ENCODE data around the gene WDR54. TPM values are rescaled to one million over a fixed set of nuclear protein-coding genes. Genes with fewer than 3 reads are reported as not detected.
A peak's percentile ranks its signal among the peaks of the same experiment; 100 is the strongest.

The WDR54 gene
- total RNA-seq, 1 experiment from 2014 or later = 54.9 TPM

- no peak for ATAC-seq
- intact Hi-C loops (cut with micrococcal nuclease) = no loop called here
- Histone ChIP-seq H3K4me2 (ENCODE audit: low read length) (peak overlapping the region; percentile 61), H3K9ac (ENCODE audit: low read length) (no peak overlapping the region; the same call in 1 of the 2 replicates), H3K27me3 (ENCODE audit: insufficient read depth, low read length) (no peaks in the 10 kb centered on the region), H3K4me3 (replicated peaks in 1 of 2; ENCODE audit: low read depth in 1 of 2, low read length in 2 of 2) (no peak overlapping the region), H4K20me1 (ENCODE audit: insufficient read depth) (no peaks in the 10 kb centered on the region; the same call in 1 of the 2 replicates), H3K27ac (ENCODE audit: low read depth, low read length) (no peak overlapping the region), H3K9me2 (ENCODE audit: insufficient read depth) (no peaks in the 10 kb centered on the region), H3K4me1 (ENCODE audit: control insufficient read depth in 1 of 2, insufficient read depth in 2 of 2, low read length in 2 of 2) (peaks cover 25 to 38% of the 10 kb centered on the region in 2 experiments), H3K36me3 (ENCODE audit: control insufficient read depth in 1 of 2, insufficient read depth in 2 of 2, low read length in 2 of 2) (no peaks in the 10 kb centered on the region), H3K9me3 (ENCODE audit: control insufficient read depth in 1 of 2, insufficient read depth in 1 of 2, low read depth in 1 of 2, low read length in 2 of 2) (no peaks in the 10 kb centered on the region), H2AFZ (ENCODE audit: low read depth, low read length, poor library complexity, severe bottlenecking) (peak overlapping the region; percentile 13), H3K79me2 (ENCODE audit: insufficient read depth, low read length) (peaks cover 10% of the 10 kb centered on the region)
- no peak for DNase-seq (ENCODE audit: low read depth, low spot score)
- ChIA-PET POLR2A (interaction anchor here (0.6 to 3.0 kb wide), 2 partner anchors 10 to 13 kb away, joined by 3 to 13 read pairs; partner anchors contain the start of genes INO80B and WBP1), CTCF (no interaction called here), RAD21 (ENCODE audit: low non-redundant PET in 1 of 2, low total read pairs in 2 of 2, uncharacterized antibody in 2 of 2, unreplicated experiment in 2 of 2) (no interaction called here)
- TF ChIP-seq CBX3 (IDR thresholded peaks at IDR 0.05; ENCODE audit: low read depth) (no peak), MAX (IDR thresholded peaks at IDR 0.05) (no peak), TCF7L2 (IDR thresholded peaks at IDR 0.05; ENCODE audit: borderline replicate concordance, extremely low read depth, insufficient read depth, insufficient read length) (no peak), JUND (IDR thresholded peaks at IDR 0.05) (no peak), ELF1 (IDR thresholded peaks at IDR 0.05; ENCODE audit: borderline replicate concordance, low read depth) (no peak), ZFX (IDR thresholded peaks at IDR 0.05) (no peak), YY1 (IDR thresholded peaks at IDR 0.05; ENCODE audit: extremely low read depth, insufficient replicate concordance, low read depth, low read length) (no peak), EZH2phosphoT487 (IDR thresholded peaks at IDR 0.05; ENCODE audit: borderline replicate concordance) (no peak), ZBTB33 (IDR thresholded peaks at IDR 0.05; ENCODE audit: extremely low read depth, insufficient replicate concordance, low read length) (no peak), EGR1 (IDR thresholded peaks at IDR 0.05; ENCODE audit: low read depth) (no peak), EZH2 (IDR thresholded peaks at IDR 0.05) (no peak), REST (IDR thresholded peaks at IDR 0.05; ENCODE audit: low read depth) (no peak), FOSL1 (IDR thresholded peaks at IDR 0.05; ENCODE audit: low read depth) (no peak), CTCF (IDR thresholded peaks at IDR 0.05 in 2 of 3, conservative IDR thresholded peaks at IDR 0.05 in 1 of 3; ENCODE audit: borderline replicate concordance in 1 of 3, insufficient read depth in 1 of 3, low read depth in 2 of 3, low read length in 2 of 3) (no peak), SRF (IDR thresholded peaks at IDR 0.05; ENCODE audit: low read depth) (no peak), RAD21 (IDR thresholded peaks at IDR 0.05; ENCODE audit: low read depth) (no peak), SP1 (IDR thresholded peaks at IDR 0.05; ENCODE audit: low read depth) (no peak)
- BruUV-seq (replicated peaks) = no TSS peak
These were observed 23.2 kb downstream of the WDR54 start for GRCh38 chr2:74444498-74445318.

Data from HCT116 (cell line).